Peyer's patch (tissue), 4 donors: ENCODE results near the gene PCDHGA12. TPM values are rescaled to one million over a fixed set of nuclear protein-coding genes. Genes with fewer than 3 reads are reported as not detected.

Experiments
- DNase-seq, 3 donors: peaks; one replicate each; pipeline ENCODE4 v3.0.0-alpha.2; 2017 to 2019
- H3K27ac ChIP-seq, 4 donors: fragments of 200-600 bp; sonication (generic); one replicate each; pipeline ENCODE4 v1.5.1; 2016 to 2019
- H3K27me3 ChIP-seq, 2 donors: fragments of 200-600 bp; sonication (generic); one replicate each; pipeline ENCODE4 v1.5.1; 2019
- H3K36me3 ChIP-seq, 3 donors: fragments of 200-600 bp; sonication (generic); one replicate each; pipeline ENCODE4 v1.5.1; 2016 to 2019
- H3K4me1 ChIP-seq, 4 donors: fragments of 200-600 bp; sonication (generic); one replicate each; pipeline ENCODE4 v1.5.1; 2016 to 2019
- H3K4me3 ChIP-seq, 4 donors: fragments of 200-600 bp; sonication (generic); 1 replicate in 3 of 4; 2 replicates in 1 of 4; pipeline ENCODE4 v1.5.1; 2016 to 2019; ENCODE audit warnings: mild to moderate bottlenecking in 1 of 4
- H3K9me3 ChIP-seq, 4 donors: fragments of 200-600 bp; sonication (generic); one replicate each; pipeline ENCODE4 v1.5.1; 2016 to 2019; ENCODE audit warnings: mild to moderate bottlenecking in 1 of 4
- POLR2A ChIP-seq, 2 donors: fragments of 450-650 bp; IDR thresholded peaks; one replicate each; pipeline ENCODE4 v1.5.1; 2017; ENCODE audit warnings: antibody characterized with exemption in 2 of 2, mild to moderate bottlenecking in 2 of 2, moderate library complexity in 2 of 2
- total RNA-seq, 4 donors: library from RNA; depleted of rRNA; stranded (reverse); fragments of >200 nt; gene quantifications; one replicate each; pipeline ENCODE4 v1.1.0, GENCODE V29; 2016
- TF ChIP-seq, protein P1 (sequence below), 6 experiments: fragments of 450-650 bp in 4 of 6; fragments of 200-600 bp in 2 of 6; sonication (generic) in 1 of 6; IDR thresholded peaks; one replicate each; pipeline ENCODE4 v1.5.1; 2017 to 2019; ENCODE audit warnings: antibody characterized with exemption in 6 of 6, mild to moderate bottlenecking in 3 of 6, moderate library complexity in 1 of 6

The PCDHGA12 gene
- total RNA-seq, 4 donors from 2014 or later: 1.4 to 12.4 (median 4.7) TPM

DNA sequence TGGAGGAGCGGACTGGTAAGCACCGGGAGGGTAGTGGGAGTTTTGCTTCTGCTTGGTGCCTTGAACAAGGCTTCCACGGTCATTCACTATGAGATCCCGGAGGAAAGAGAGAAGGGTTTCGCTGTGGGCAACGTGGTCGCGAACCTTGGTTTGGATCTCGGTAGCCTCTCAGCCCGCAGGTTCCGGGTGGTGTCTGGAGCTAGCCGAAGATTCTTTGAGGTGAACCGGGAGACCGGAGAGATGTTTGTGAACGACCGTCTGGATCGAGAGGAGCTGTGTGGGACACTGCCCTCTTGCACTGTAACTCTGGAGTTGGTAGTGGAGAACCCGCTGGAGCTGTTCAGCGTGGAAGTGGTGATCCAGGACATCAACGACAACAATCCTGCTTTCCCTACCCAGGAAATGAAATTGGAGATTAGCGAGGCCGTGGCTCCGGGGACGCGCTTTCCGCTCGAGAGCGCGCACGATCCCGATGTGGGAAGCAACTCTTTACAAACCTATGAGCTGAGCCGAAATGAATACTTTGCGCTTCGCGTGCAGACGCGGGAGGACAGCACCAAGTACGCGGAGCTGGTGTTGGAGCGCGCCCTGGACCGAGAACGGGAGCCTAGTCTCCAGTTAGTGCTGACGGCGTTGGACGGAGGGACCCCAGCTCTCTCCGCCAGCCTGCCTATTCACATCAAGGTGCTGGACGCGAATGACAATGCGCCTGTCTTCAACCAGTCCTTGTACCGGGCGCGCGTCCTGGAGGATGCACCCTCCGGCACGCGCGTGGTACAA is 46.0 kb downstream of the PCDHGA12 start:
- H3K9me3 ChIP-seq: no peaks in the 10 kb centered on the region
- no peak for TF ChIP-seq POLR2A (IDR thresholded peaks at IDR 0.05)
- TF ChIP-seq, protein P1, sequence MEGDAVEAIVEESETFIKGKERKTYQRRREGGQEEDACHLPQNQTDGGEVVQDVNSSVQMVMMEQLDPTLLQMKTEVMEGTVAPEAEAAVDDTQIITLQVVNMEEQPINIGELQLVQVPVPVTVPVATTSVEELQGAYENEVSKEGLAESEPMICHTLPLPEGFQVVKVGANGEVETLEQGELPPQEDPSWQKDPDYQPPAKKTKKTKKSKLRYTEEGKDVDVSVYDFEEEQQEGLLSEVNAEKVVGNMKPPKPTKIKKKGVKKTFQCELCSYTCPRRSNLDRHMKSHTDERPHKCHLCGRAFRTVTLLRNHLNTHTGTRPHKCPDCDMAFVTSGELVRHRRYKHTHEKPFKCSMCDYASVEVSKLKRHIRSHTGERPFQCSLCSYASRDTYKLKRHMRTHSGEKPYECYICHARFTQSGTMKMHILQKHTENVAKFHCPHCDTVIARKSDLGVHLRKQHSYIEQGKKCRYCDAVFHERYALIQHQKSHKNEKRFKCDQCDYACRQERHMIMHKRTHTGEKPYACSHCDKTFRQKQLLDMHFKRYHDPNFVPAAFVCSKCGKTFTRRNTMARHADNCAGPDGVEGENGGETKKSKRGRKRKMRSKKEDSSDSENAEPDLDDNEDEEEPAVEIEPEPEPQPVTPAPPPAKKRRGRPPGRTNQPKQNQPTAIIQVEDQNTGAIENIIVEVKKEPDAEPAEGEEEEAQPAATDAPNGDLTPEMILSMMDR (IDR thresholded peaks at IDR 0.05): no peak

DNA sequence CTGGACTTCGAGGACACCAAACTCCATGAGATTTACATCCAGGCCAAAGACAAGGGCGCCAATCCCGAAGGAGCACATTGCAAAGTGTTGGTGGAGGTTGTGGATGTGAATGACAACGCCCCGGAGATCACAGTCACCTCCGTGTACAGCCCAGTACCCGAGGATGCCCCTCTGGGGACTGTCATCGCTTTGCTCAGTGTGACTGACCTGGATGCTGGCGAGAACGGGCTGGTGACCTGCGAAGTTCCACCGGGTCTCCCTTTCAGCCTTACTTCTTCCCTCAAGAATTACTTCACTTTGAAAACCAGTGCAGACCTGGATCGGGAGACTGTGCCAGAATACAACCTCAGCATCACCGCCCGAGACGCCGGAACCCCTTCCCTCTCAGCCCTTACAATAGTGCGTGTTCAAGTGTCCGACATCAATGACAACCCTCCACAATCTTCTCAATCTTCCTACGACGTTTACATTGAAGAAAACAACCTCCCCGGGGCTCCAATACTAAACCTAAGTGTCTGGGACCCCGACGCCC is 46.8 kb downstream of the PCDHGA12 start:
- DNase-seq: peak in 1 of 3 donors; percentile 44
- H3K27ac ChIP-seq: peak overlapping the region in 2 of 4 donors; percentile 78 to 79
- no peaks in the 10 kb centered on the region for H3K36me3 ChIP-seq
- no peaks in the 10 kb centered on the region for H3K9me3 ChIP-seq
- TF ChIP-seq, protein P1 (IDR thresholded peaks at IDR 0.05): no peak
- no peak for TF ChIP-seq POLR2A (IDR thresholded peaks at IDR 0.05)
- peak overlapping the region; percentile 47 to 65 (median 54) for H3K4me3 ChIP-seq
- H3K27me3 ChIP-seq: no peaks in the 10 kb centered on the region
- H3K4me1 ChIP-seq: peaks cover 0 to 23% (median 5%) of the 10 kb centered on the region in 4 donors

More for the DNA sequence above, 46.0 kb downstream of the PCDHGA12 start:
- DNase-seq: peak; percentile 18 to 68 (median 61)
- Histone ChIP-seq H3K36me3 (no peaks in the 10 kb centered on the region), H3K27me3 (no peaks in the 10 kb centered on the region), H3K27ac (peak overlapping the region; percentile 56 to 79 (median 70)), H3K4me3 (peak overlapping the region; percentile 47 to 65 (median 54)), H3K4me1 (peaks cover 0 to 23% (median 5%) of the 10 kb centered on the region in 4 donors)

DNA sequence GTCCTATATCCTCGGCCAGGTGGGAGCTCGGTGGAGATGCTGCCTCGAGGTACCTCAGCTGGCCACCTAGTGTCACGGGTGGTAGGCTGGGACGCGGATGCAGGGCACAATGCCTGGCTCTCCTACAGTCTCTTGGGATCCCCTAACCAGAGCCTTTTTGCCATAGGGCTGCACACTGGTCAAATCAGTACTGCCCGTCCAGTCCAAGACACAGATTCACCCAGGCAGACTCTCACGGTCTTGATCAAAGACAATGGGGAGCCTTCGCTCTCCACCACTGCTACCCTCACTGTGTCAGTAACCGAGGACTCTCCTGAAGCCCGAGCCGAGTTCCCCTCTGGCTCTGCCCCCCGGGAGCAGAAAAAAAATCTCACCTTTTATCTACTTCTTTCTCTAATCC is 47.5 kb downstream of the PCDHGA12 start:
- Histone ChIP-seq H3K36me3 (no peaks in the 10 kb centered on the region), H3K9me3 (no peaks in the 10 kb centered on the region), H3K4me3 (peak overlapping the region in 2 of 4 donors; percentile 61 to 65), H3K27ac (no peak overlapping the region), H3K4me1 (peaks cover 0 to 23% (median 5%) of the 10 kb centered on the region in 4 donors), H3K27me3 (no peaks in the 10 kb centered on the region)
- TF ChIP-seq POLR2A (IDR thresholded peaks at IDR 0.05): no peak
- TF ChIP-seq, protein P1 (IDR thresholded peaks at IDR 0.05): no peak
- DNase-seq: no peak

DNA sequence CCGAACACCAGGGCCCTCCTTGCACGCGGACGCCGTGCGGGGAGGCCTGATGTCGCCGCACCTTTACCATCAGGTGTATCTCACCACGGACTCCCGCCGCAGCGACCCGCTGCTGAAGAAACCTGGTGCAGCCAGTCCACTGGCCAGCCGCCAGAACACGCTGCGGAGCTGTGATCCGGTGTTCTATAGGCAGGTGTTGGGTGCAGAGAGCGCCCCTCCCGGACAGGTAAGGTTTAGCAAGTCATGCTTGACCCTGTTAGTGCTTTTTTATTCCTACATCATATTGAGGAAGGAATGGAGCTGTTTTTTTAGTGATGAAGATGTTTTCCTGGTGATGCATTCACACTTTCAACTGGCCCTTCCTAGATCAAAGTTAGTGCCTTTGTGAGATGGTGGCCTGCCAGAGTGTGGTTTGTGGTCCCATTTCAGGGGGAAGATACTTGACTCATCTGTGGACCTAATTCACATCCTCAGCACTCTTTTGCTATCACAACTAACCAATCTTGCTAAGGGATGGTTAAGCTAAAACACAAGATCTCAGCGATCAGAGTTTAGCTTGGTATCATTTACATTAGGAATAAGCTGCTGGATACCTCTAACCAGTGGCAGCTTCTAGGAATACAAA is 48.1 kb downstream of the PCDHGA12 start:
- Histone ChIP-seq H3K27me3 (no peaks in the 10 kb centered on the region), H3K36me3 (no peaks in the 10 kb centered on the region), H3K4me3 (peak overlapping the region in 1 of 4 donors; percentile 61), H3K27ac (no peak overlapping the region), H3K9me3 (no peaks in the 10 kb centered on the region), H3K4me1 (peaks cover 0 to 23% (median 5%) of the 10 kb centered on the region in 4 donors)
- TF ChIP-seq, protein P1 (IDR thresholded peaks at IDR 0.05): peak in 3 of 6 experiments; percentile 26 to 53 (median 37)
- no peak for TF ChIP-seq POLR2A (IDR thresholded peaks at IDR 0.05)
- DNase-seq: peak in 2 of 3 donors; percentile 69 to 83

DNA sequence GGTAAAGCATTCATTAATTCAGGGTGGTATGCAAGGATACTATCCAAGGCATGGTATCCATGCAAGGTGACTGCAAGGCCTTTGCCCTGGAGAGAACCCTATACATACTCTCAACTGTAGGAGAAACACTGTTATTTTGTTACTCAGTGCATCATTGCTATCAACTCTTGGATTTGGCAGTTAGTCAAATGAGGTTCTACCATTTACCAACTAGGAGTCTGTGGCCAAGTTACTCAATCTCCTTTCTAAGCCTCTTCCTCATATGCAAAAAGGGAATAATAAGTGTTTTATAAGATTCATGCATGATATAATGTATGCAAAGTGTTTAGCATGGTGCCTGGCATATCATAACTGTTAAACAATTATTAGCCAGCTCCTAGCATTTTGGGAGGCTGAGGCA is 49.5 kb downstream of the PCDHGA12 start:
- Histone ChIP-seq H3K4me3 (no peak overlapping the region), H3K27me3 (no peaks in the 10 kb centered on the region), H3K36me3 (no peaks in the 10 kb centered on the region), H3K27ac (no peak overlapping the region), H3K4me1 (peaks cover 0 to 23% (median 5%) of the 10 kb centered on the region in 4 donors), H3K9me3 (no peaks in the 10 kb centered on the region)
- TF ChIP-seq, protein P1 (IDR thresholded peaks at IDR 0.05): no peak
- no peak for TF ChIP-seq POLR2A (IDR thresholded peaks at IDR 0.05)
- DNase-seq: no peak

Other genes with a start within 250 kb of the PCDHGA12 start
- 1 to 10 TPM in 1 of 4 donors, under 1 TPM in 2, not detected in 1; 0.35 to 5.8 (median 0.40) TPM for gene PCDHB16, start 248.1 kb upstream of the PCDHGA12 start, total RNA-seq
- 1 to 10 TPM in 1 of 4 donors, under 1 TPM in 3; 0.18 to 1.7 (median 0.39) TPM for gene PCDHB9, start 243.3 kb upstream of the PCDHGA12 start, total RNA-seq
- under 1 TPM in 3 of 4 donors, not detected in 1; 0.54 to 0.83 (median 0.76) TPM for gene PCDHB10, start 238.2 kb upstream of the PCDHGA12 start, total RNA-seq
- 1 to 10 TPM in 1 of 4 donors, under 1 TPM in 1, not detected in 2; 0.27 to 2.8 TPM for gene PCDHB11, start 230.9 kb upstream of the PCDHGA12 start, total RNA-seq
- 1 to 10 TPM in 1 of 4 donors, under 1 TPM in 3; 0.35 to 4.1 (median 0.88) TPM for gene PCDHB12, start 221.8 kb upstream of the PCDHGA12 start, total RNA-seq
- gene PCDHB13, start 216.6 kb upstream of the PCDHGA12 start, total RNA-seq: under 1 TPM; 0.13 to 0.83 (median 0.32) TPM
- gene PCDHB14, start 207.2 kb upstream of the PCDHGA12 start, total RNA-seq: 1 to 10 TPM in 1 of 4 donors, under 1 TPM in 2, not detected in 1; 0.19 to 1.1 (median 0.54) TPM
- under 1 TPM in 2 of 4 donors, not detected in 2; 0.27 to 0.35 TPM for gene PCDHB15, start 185.1 kb upstream of the PCDHGA12 start, total RNA-seq
- gene SLC25A2, start 126.5 kb upstream of the PCDHGA12 start, total RNA-seq: 1 to 10 TPM; 1.1 to 4.1 (median 2.9) TPM
- 10 to 100 TPM; 42.2 to 80.0 (median 47.5) TPM for gene TAF7, start 109.7 kb upstream of the PCDHGA12 start, total RNA-seq
- 1 to 10 TPM in 1 of 4 donors, not detected in 3; 1.7 TPM for gene PCDHGA1, start 100.0 kb upstream of the PCDHGA12 start, total RNA-seq
- gene PCDHGA2, start 91.7 kb upstream of the PCDHGA12 start, total RNA-seq: 1 to 10 TPM in 2 of 4 donors, under 1 TPM in 1, not detected in 1; 0.57 to 1.7 (median 1.1) TPM
- gene PCDHGA3, start 86.7 kb upstream of the PCDHGA12 start, total RNA-seq: 1 to 10 TPM in 1 of 4 donors, under 1 TPM in 2, not detected in 1; 0.40 to 1.7 (median 0.76) TPM
- under 1 TPM in 3 of 4 donors, not detected in 1; 0.27 to 0.53 (median 0.47) TPM for gene PCDHGB1, start 80.4 kb upstream of the PCDHGA12 start, total RNA-seq
- gene PCDHGA4, start 75.5 kb upstream of the PCDHGA12 start, total RNA-seq: 1 to 10 TPM in 2 of 4 donors, under 1 TPM in 2; 0.27 to 3.3 (median 0.81) TPM
- 1 to 10 TPM; 1.2 to 5.8 (median 1.6) TPM for gene PCDHGB2, start 70.5 kb upstream of the PCDHGA12 start, total RNA-seq
- gene PCDHGA5, start 66.3 kb upstream of the PCDHGA12 start, total RNA-seq: 10 to 100 TPM in 1 of 4 donors, 1 to 10 TPM in 2, under 1 TPM in 1; 0.94 to 10.7 (median 1.7) TPM
- gene PCDHGB3, start 60.3 kb upstream of the PCDHGA12 start, total RNA-seq: 1 to 10 TPM; 1.6 to 5.0 (median 2.0) TPM
- gene PCDHGA6, start 56.6 kb upstream of the PCDHGA12 start, total RNA-seq: 1 to 10 TPM in 2 of 4 donors, under 1 TPM in 2; 0.70 to 4.1 (median 1.0) TPM
- 1 to 10 TPM in 2 of 4 donors, under 1 TPM in 2; 0.35 to 2.5 (median 0.95) TPM for gene PCDHGA7, start 47.8 kb upstream of the PCDHGA12 start, total RNA-seq
- 1 to 10 TPM; 1.1 to 3.3 (median 1.9) TPM for gene PCDHGB4, start 42.8 kb upstream of the PCDHGA12 start, total RNA-seq
- gene PCDHGA8, start 37.9 kb upstream of the PCDHGA12 start, total RNA-seq: 1 to 10 TPM in 2 of 4 donors, under 1 TPM in 2; 0.35 to 2.5 (median 1.1) TPM
- gene PCDHGB5, start 32.6 kb upstream of the PCDHGA12 start, total RNA-seq: 1 to 10 TPM; 2.3 to 9.1 (median 2.9) TPM
- 10 to 100 TPM in 1 of 4 donors, 1 to 10 TPM in 3; 1.9 to 17.3 (median 4.0) TPM for gene PCDHGA9, start 27.7 kb upstream of the PCDHGA12 start, total RNA-seq
- gene PCDHGB6, start 22.5 kb upstream of the PCDHGA12 start, total RNA-seq: 1 to 10 TPM; 1.1 to 7.4 (median 3.3) TPM
- gene PCDHGA10, start 17.5 kb upstream of the PCDHGA12 start, total RNA-seq: 1 to 10 TPM; 3.2 to 7.7 (median 4.2) TPM
- gene PCDHGB7, start 12.8 kb upstream of the PCDHGA12 start, total RNA-seq: 1 to 10 TPM; 4.0 to 5.8 (median 4.3) TPM
- 1 to 10 TPM; 1.1 to 5.0 (median 2.4) TPM for gene PCDHGA11, start 9.5 kb upstream of the PCDHGA12 start, total RNA-seq
- 10 to 100 TPM; 10.2 to 29.7 (median 16.7) TPM for gene PCDHGC3, start 45.5 kb downstream of the PCDHGA12 start, total RNA-seq
- 10 to 100 TPM in 1 of 4 donors, 1 to 10 TPM in 3; 1.7 to 11.3 (median 5.3) TPM for gene PCDHGC4, start 54.5 kb downstream of the PCDHGA12 start, total RNA-seq
- gene PCDHGC5, start 58.6 kb downstream of the PCDHGA12 start, total RNA-seq: 1 to 10 TPM in 1 of 4 donors, under 1 TPM in 2, not detected in 1; 0.67 to 1.4 (median 0.95) TPM
- 100 to 1,000 TPM in 2 of 4 donors, 10 to 100 TPM in 2; 98.2 to 115 (median 102) TPM for gene DIAPH1, start 188.5 kb downstream of the PCDHGA12 start, total RNA-seq
- 10 to 100 TPM; 31.2 to 55.6 (median 47.9) TPM for gene HDAC3, start 206.3 kb downstream of the PCDHGA12 start, total RNA-seq
- gene RELL2, start 206.5 kb downstream of the PCDHGA12 start, total RNA-seq: 10 to 100 TPM in 3 of 4 donors, 1 to 10 TPM in 1; 8.0 to 13.2 (median 10.6) TPM
- 100 to 1,000 TPM in 1 of 4 donors, 10 to 100 TPM in 3; 19.8 to 116 (median 45.7) TPM for gene FCHSD1, start 220.9 kb downstream of the PCDHGA12 start, total RNA-seq